PC-9 (cell line): ENCODE data around the gene SSB. TPM values are rescaled to one million over a fixed set of nuclear protein-coding genes. Genes with fewer than 3 reads are reported as not detected.
"Not testable (repeated sequence)": the region's sequence is repeated elsewhere in the genome, so short reads cannot be mapped to it uniquely, and the experiment has no call there.

Source experiments
- BruUV-seq: library from RNA; stranded (reverse); fragments of 400-500 nt; replicated peaks from 2 replicates; lab custom pipeline; 2021; lab: Mats Ljungman, UMichigan
- CTCF ChIA-PET: fragments of 300-600 bp; sonication (Branson Sonifier 250); formaldehyde crosslinking; loops from one replicate; lab custom pipeline; 2022; ENCODE audit warnings: antibody characterized with exemption; lab: Charles Lee
- POLR2A ChIA-PET: fragments of 300-600 bp; sonication (Branson Sonifier 250); formaldehyde crosslinking; loops from one replicate; lab custom pipeline; 2022; ENCODE audit warnings: antibody characterized with exemption; ENCODE audit not compliant: unreplicated experiment; lab: Charles Lee
- DNase-seq, 2 experiments: peaks; one replicate each; pipeline versions ENCODE4 v3.0.0 to v3.0.0-alpha.2; 2015 to 2022; ENCODE audit warnings: mixed read lengths in 1 of 2
- H2AFZ ChIP-seq: fragments of 200-600 bp; sonication (generic); 2 replicates; pipeline ENCODE4 v1.8.1; 2017; ENCODE audit warnings: antibody characterized with exemption
- H3F3A ChIP-seq: fragments of 200-600 bp; sonication (generic); 2 replicates; pipeline ENCODE4 v1.8.1; 2017; ENCODE audit warnings: antibody characterized with exemption, mild to moderate bottlenecking, low read depth; ENCODE audit not compliant: insufficient read depth
- H3K27ac ChIP-seq: fragments of 200-600 bp; sonication (generic); 2 replicates; pipeline ENCODE4 v1.6.1; 2016; ENCODE audit warnings: mixed run types
- H3K27me3 ChIP-seq: fragments of 200-600 bp; sonication (generic); 2 replicates; pipeline ENCODE4 v1.6.1; 2016; ENCODE audit warnings: low read depth, mixed run types; ENCODE audit not compliant: insufficient read depth
- H3K36me3 ChIP-seq: fragments of 200-600 bp; sonication (generic); 2 replicates; pipeline ENCODE4 v1.6.1; 2016; ENCODE audit warnings: low read depth, mixed run types
- H3K4me1 ChIP-seq: fragments of 200-600 bp; sonication (generic); replicated peaks from 2 replicates; pipeline ENCODE4 v1.6.1; 2016; ENCODE audit warnings: mixed run types; ENCODE audit not compliant: insufficient read depth
- H3K4me2 ChIP-seq: fragments of 200-600 bp; sonication (generic); 2 replicates; pipeline ENCODE4 v1.6.1; 2017; ENCODE audit warnings: mixed run types
- H3K4me3 ChIP-seq: fragments of 200-600 bp; sonication (generic); 2 replicates; pipeline ENCODE4 v1.6.1; 2016; ENCODE audit warnings: mixed run types
- H3K79me2 ChIP-seq: fragments of 200-600 bp; sonication (generic); 2 replicates; pipeline ENCODE4 v1.6.1; 2017; ENCODE audit warnings: low read depth, mixed run types
- H3K9me2 ChIP-seq: fragments of 200-600 bp; sonication (generic); 2 replicates; pipeline ENCODE4 v1.8.1; 2017; ENCODE audit warnings: mild to moderate bottlenecking; ENCODE audit not compliant: insufficient read depth
- H3K9me3 ChIP-seq: fragments of 200-600 bp; sonication (generic); 2 replicates; pipeline ENCODE4 v1.8.1; 2016; ENCODE audit warnings: low read depth; ENCODE audit not compliant: insufficient read depth
- H4K20me1 ChIP-seq: fragments of 200-600 bp; sonication (generic); 2 replicates; pipeline ENCODE4 v1.8.1; 2017; ENCODE audit not compliant: insufficient read depth
- EZH2 ChIP-seq: fragments of 200-600 bp; sonication (generic); IDR thresholded peaks from 2 replicates; pipeline ENCODE4 v1.8.0; 2017; ENCODE audit warnings: antibody characterized with exemption, low read depth
- intact Hi-C: fragments of 100-400 bp; cut with micrococcal nuclease; formaldehyde crosslinking; loops from one replicate; pipeline ENCODE4 v1.10.0; 2022; ENCODE audit not compliant: unreplicated experiment
- total RNA-seq: library from RNA; stranded (reverse); gene quantifications from 2 replicates; pipeline ENCODE4 v1.2.3, GENCODE V29; 2021
- TF ChIP-seq, protein P1 (sequence below): fragments of 200-600 bp; sonication (generic); conservative IDR thresholded peaks from 2 replicates; pipeline ENCODE4 v1.6.1; 2017; ENCODE audit warnings: mixed run types, antibody characterized with exemption, mild to moderate bottlenecking, moderate library complexity

The SSB gene
- total RNA-seq, 1 experiment from 2014 or later, result 71.3 TPM

DNA sequence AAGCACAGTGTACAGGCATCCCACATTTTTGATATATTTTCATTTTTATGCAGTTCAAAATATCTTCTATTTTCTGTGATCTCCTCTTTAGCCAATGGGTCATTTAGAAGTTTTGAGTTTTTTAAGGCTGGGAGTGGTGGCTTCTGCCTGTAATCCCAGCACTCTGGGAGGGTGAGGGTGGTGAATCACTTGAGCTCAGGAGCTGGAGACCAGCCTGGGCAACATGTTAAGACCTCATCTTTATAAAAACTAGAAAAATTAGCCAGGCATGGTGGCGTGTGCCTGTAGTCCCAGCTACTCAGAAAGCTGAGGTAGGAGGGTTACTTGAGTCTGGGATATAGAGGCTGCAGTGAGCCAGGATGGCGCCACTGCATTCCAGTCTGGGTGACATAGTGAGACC, 46.3 kb downstream of the SSB start:
- no peak overlapping the region for H2AFZ ChIP-seq
- BruUV-seq, result no TSS peak
- no peak for DNase-seq
- no peaks in the 10 kb centered on the region for H4K20me1 ChIP-seq
- peaks cover 12% of the 10 kb centered on the region; the same call in 1 of the 2 replicates for H3K79me2 ChIP-seq
- POLR2A ChIA-PET, result interaction anchor here (0.6 kb wide), 1 partner anchor 343 kb away, joined by 5 read pairs; no protein-coding TSS in a partner anchor
- H3K36me3 ChIP-seq, result no peaks in the 10 kb centered on the region
- CTCF ChIA-PET, result no interaction called here
- no peak overlapping the region for H3K27ac ChIP-seq
- no peak for TF ChIP-seq EZH2
- TF ChIP-seq, protein P1, sequence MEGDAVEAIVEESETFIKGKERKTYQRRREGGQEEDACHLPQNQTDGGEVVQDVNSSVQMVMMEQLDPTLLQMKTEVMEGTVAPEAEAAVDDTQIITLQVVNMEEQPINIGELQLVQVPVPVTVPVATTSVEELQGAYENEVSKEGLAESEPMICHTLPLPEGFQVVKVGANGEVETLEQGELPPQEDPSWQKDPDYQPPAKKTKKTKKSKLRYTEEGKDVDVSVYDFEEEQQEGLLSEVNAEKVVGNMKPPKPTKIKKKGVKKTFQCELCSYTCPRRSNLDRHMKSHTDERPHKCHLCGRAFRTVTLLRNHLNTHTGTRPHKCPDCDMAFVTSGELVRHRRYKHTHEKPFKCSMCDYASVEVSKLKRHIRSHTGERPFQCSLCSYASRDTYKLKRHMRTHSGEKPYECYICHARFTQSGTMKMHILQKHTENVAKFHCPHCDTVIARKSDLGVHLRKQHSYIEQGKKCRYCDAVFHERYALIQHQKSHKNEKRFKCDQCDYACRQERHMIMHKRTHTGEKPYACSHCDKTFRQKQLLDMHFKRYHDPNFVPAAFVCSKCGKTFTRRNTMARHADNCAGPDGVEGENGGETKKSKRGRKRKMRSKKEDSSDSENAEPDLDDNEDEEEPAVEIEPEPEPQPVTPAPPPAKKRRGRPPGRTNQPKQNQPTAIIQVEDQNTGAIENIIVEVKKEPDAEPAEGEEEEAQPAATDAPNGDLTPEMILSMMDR, result no peak
- intact Hi-C loops, result no loop called here
- H3K4me3 ChIP-seq, result no peak overlapping the region
- H3K4me1 ChIP-seq, result no peaks in the 10 kb centered on the region
- no peaks in the 10 kb centered on the region for H3F3A ChIP-seq
- no peak overlapping the region for H3K4me2 ChIP-seq
- no peaks in the 10 kb centered on the region for H3K27me3 ChIP-seq
- no peaks in the 10 kb centered on the region for H3K9me3 ChIP-seq
- H3K9me2 ChIP-seq, result no peaks in the 10 kb centered on the region

DNA sequence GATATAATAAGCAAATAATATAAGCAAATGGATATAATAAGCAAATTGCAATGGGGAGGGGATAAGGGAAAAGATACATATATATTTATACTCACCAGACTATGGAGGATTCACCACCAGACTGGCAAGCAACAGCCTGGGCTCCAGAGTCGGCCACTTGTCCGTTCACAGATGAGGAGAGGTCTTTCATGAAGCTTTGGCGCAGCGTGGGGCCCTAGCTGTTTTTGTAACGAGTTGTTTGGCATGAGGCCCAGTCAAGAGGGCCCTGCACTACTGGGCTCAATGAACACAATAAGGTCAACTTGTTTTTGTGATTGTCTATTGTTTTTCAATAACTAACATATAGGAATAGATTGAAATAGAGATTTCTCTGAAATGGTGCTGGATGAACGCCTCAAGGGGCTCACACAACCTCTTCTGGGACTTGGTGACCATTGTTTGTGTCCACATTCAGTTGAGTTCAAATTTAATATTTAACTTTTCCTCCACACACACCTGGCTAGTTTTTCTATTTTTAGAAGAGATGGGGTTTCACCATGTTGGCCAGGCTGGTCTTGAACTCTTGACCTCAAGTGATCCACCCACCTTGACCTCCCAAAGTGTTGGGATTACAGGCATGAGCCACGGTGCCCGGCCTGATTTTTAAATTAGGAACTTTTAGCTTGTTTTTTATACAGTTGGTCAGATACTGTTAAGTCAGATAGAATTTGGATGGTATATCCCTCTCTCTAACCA, 50.5 kb downstream of the SSB start:
- POLR2A ChIA-PET, H3K4me2 ChIP-seq, H3K4me1 ChIP-seq, H3K36me3 ChIP-seq, DNase-seq, H3F3A ChIP-seq, BruUV-seq, H3K9me2 ChIP-seq, H3K27me3 ChIP-seq, CTCF ChIA-PET, H2AFZ ChIP-seq, intact Hi-C loops, H3K27ac ChIP-seq, H4K20me1 ChIP-seq, H3K4me3 ChIP-seq, H3K9me3 ChIP-seq: not testable (repeated sequence)
- peaks cover 12% of the 10 kb centered on the region; the same call in 1 of the 2 replicates for H3K79me2 ChIP-seq

DNA sequence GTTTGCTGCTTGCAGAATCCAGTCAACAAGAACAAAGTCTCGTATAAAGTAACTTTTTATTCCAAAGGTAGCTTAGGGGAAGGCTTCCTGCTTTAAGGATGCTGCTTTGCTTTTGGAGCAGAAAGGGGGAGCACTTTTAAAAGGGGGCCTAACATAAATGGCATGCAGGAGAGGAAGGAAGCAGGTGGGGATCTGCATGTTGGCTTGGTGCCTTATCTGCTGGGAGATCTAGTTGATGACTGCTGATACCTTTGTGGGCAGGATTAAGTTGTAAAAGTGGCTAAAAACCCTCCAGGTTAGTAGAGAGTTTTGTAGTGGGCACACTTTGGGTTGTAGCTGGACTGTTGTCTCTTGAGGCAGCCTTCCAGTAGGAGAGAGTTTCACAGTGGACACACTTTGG, 51.0 kb downstream of the SSB start:
- ChIA-PET CTCF (no interaction called here), POLR2A (no interaction called here)
- no peaks in the 10 kb centered on the region for H3K4me1 ChIP-seq
- intact Hi-C loops, result no loop called here
- no peaks in the 10 kb centered on the region for H3K36me3 ChIP-seq
- no peak overlapping the region for H3K4me2 ChIP-seq
- TF ChIP-seq EZH2, result no peak
- TF ChIP-seq, protein P1, result no peak
- no peaks in the 10 kb centered on the region for H3K9me3 ChIP-seq
- H4K20me1 ChIP-seq, result no peaks in the 10 kb centered on the region
- peaks cover 12% of the 10 kb centered on the region; the same call in 1 of the 2 replicates for H3K79me2 ChIP-seq
- H3K9me2 ChIP-seq, result no peaks in the 10 kb centered on the region
- H3K27me3 ChIP-seq, result no peaks in the 10 kb centered on the region
- H3K4me3 ChIP-seq, result no peak overlapping the region
- H3K27ac ChIP-seq, result no peak overlapping the region
- DNase-seq, result no peak
- no TSS peak for BruUV-seq
- no peak overlapping the region for H2AFZ ChIP-seq
- no peaks in the 10 kb centered on the region for H3F3A ChIP-seq
